HFFc6 (cell line): ENCODE results near the gene KRTAP19-1. TPM values are rescaled to one million over a fixed set of nuclear protein-coding genes. Genes with fewer than 3 reads are reported as not detected.

Experiments used
- DNase-seq: peaks from one replicate; pipeline ENCODE4 v3.0.0-alpha.2; 2018
- H3K27ac Mint-ChIP-seq: 2 replicates; pipeline ENCODE4 v1.8.0; 2020; ENCODE audit warnings: mild to moderate bottlenecking, mixed read lengths
- H3K27me3 Mint-ChIP-seq: 2 replicates; pipeline ENCODE4 v1.8.0; 2021; ENCODE audit warnings: mild to moderate bottlenecking, moderate library complexity, mixed read lengths; ENCODE audit not compliant: insufficient read depth
- H3K36me3 Mint-ChIP-seq: 2 replicates; pipeline ENCODE4 v1.8.0; 2021; ENCODE audit warnings: low read depth, mixed read lengths
- H3K4me1 Mint-ChIP-seq: 2 replicates; pipeline ENCODE4 v1.8.0; 2020; ENCODE audit warnings: low read depth, mixed read lengths
- H3K4me3 Mint-ChIP-seq: 2 replicates; pipeline ENCODE4 v1.8.0; 2020; ENCODE audit warnings: mild to moderate bottlenecking, moderate library complexity, mixed read lengths
- H3K9me3 Mint-ChIP-seq: 2 replicates; pipeline ENCODE4 v1.8.0; 2020; ENCODE audit warnings: mild to moderate bottlenecking, mixed read lengths
- CTCF ChIP-seq: fragments of 200-600 bp; sonication (generic); IDR thresholded peaks from 2 replicates; pipeline ENCODE4 v1.5.0; 2021; ENCODE audit warnings: antibody characterized with exemption, mild to moderate bottlenecking
- total RNA-seq, 6 experiments: library from RNA; stranded (reverse); fragmentation: NEBNext Ultra II Directional; extraction: Animal tissue kit (Norgen Biotek cat#: 25700); gene quantifications; 2 replicates in 1 of 6; 3 replicates in 5 of 6; pipeline ENCODE4 v1.2.3, GENCODE V29; 2021

KRTAP19-1 gene
- total RNA-seq, 6 experiments from 2014 or later, result not detected

GRCh38 chr21:30497065-30497464, 16.9 kb upstream of the KRTAP19-1 start, which contains the start of gene KRTAP19-4:
Gene KRTAP19-4 (minus strand): TSS chr21:30497165. CDS start chr21:30497110, 55 bp downstream.
- Mint-ChIP-seq H3K36me3 (no peaks in the 10 kb centered on the region; the same call in 1 of the 2 replicates), H3K27ac (no peak within 1 kb of the TSS), H3K27me3 (no peaks in the 10 kb centered on the region), H3K9me3 (peaks cover 29% of the 10 kb centered on the region), H3K4me3 (no peak within 1 kb of the TSS), H3K4me1 (no peaks in the 10 kb centered on the region)
- no peak for DNase-seq
- TF ChIP-seq CTCF, result no peak

- Mint-ChIP-seq H3K4me3 (no peak within 1 kb of the TSS), H3K4me1 (no peaks in the 10 kb centered on the region), H3K36me3 (0 out of 2 replicates have a peak, but pooled peaks cover 4% of the 10 kb centered on the region), H3K27me3 (no peaks in the 10 kb centered on the region), H3K27ac (no peak within 1 kb of the TSS), H3K9me3 (peaks cover 33% of the 10 kb centered on the region)
- TF ChIP-seq CTCF, result no peak
- DNase-seq, result no peak
Observed at GRCh38 chr21:30491963-30492428, 11.8 kb upstream of the KRTAP19-1 start, which contains the start of gene KRTAP19-3. Gene KRTAP19-3 (minus strand): TSS chr21:30492013. CDS start chr21:30491957, 56 bp downstream.

- no peak within 1 kb of the TSS for H3K4me3 Mint-ChIP-seq
- TF ChIP-seq CTCF, result no peak
- no peak for DNase-seq
- H3K27me3 Mint-ChIP-seq, result no peaks in the 10 kb centered on the region
- H3K36me3 Mint-ChIP-seq, result 0 out of 2 replicates have a peak, but pooled peaks cover 4% of the 10 kb centered on the region
- H3K4me1 Mint-ChIP-seq, result no peaks in the 10 kb centered on the region
- H3K27ac Mint-ChIP-seq, result no peak within 1 kb of the TSS
- H3K9me3 Mint-ChIP-seq, result peaks cover 53% of the 10 kb centered on the region
Observed at GRCh38 chr21:30487336-30487735, 7.2 kb upstream of the KRTAP19-1 start, which contains the start of gene KRTAP19-2. Gene KRTAP19-2 (minus strand): TSS chr21:30487436. CDS start chr21:30487348, 88 bp downstream.

GRCh38 chr21:30486180-30486579, 6.0 kb upstream of the KRTAP19-1 start:
- Mint-ChIP-seq H3K27me3 (no peaks in the 10 kb centered on the region), H3K4me3 (no peak overlapping the region), H3K27ac (no peak overlapping the region), H3K4me1 (no peaks in the 10 kb centered on the region), H3K9me3 (peaks cover 49% of the 10 kb centered on the region), H3K36me3 (0 out of 2 replicates have a peak, but pooled peaks cover 4% of the 10 kb centered on the region)
- no peak for DNase-seq
- TF ChIP-seq CTCF, result no peak

GRCh38 chr21:30482130-30482529, 2.0 kb upstream of the KRTAP19-1 start:
- Mint-ChIP-seq H3K4me1 (no peaks in the 10 kb centered on the region), H3K4me3 (no peak overlapping the region), H3K27ac (no peak overlapping the region), H3K27me3 (no peaks in the 10 kb centered on the region), H3K9me3 (peaks cover 47% of the 10 kb centered on the region), H3K36me3 (no peaks in the 10 kb centered on the region)
- no peak for DNase-seq
- TF ChIP-seq CTCF, result no peak
